NCI-H1048 (cell line): ENCODE results near the gene PCDHB7.
"Not testable (repeated sequence)": the region's sequence is repeated elsewhere in the genome, so short reads cannot be mapped to it uniquely, and the experiment has no call there.

Source experiments
- DNase-seq: peaks from one replicate; lab custom pipeline; 2025; lab: John Stamatoyannopoulos, UW

Gene PCDHB7

DNA sequence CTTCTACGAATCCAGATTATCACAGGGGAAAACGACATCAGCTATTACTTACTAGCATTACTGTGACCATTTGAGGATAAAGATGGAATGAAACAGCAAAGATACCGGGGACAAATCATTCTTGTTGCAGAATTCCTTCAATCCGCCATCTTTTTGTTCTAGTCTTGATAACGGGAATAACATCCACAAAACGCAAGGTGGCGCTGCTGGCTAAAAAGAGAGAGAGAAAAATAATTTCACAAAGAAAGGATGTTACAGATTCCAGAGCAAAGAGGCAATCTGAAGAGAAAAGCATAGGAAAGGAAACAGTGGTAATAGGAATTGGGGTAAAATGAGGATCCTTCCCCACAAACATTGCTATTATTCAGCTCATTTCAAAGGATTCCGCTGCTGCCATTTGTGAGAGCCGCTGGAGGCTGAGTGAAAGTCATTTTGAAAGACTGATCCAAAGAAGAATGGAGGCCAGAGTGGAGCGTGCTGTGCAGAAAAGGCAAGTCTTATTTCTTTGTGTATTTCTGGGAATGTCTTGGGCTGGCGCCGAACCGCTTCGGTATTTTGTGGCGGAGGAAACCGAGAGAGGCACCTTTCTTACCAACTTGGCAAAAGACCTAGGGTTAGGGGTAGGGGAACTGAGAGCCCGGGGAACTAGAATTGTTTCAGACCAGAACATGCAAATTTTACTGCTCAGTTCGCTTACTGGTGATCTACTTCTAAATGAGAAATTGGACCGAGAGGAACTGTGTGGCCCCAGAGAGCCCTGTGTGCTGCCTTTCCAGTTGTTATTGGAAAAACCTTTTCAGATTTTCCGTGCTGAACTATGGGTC, at the start of gene PCDHB7:
Gene PCDHB7 (plus strand): TSS at position 264 of the 824 bp plus-strand sequence. CDS start 192 bp downstream, at position 456.
- DNase-seq: no peak

DNA sequence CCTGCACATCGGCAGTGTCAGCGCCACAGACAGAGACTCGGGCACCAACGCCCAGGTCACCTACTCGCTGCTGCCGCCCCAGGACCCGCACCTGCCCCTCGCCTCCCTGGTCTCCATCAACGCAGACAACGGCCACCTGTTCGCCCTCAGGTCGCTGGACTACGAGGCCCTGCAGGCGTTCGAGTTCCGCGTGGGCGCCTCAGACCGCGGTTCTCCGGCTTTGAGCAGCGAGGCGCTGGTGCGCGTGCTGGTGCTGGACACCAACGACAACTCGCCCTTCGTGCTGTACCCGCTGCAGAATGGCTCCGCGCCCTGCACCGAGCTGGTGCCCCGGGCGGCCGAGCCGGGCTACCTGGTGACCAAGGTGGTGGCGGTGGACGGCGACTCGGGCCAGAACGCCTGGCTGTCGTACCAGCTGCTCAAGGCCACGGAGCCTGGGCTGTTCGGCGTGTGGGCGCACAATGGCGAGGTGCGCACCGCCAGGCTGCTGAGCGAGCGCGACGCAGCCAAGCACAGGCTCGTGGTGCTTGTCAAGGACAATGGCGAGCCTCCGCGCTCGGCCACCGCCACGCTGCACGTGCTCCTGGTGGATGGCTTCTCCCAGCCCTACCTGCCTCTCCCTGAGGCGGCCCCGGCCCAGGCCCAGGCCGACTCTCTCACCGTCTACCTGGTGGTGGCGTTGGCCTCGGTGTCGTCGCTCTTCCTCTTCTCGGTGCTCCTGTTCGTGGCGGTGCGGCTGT, 48.9 kb upstream of the PCDHB7 start:
- DNase-seq: not testable (repeated sequence)

DNA sequence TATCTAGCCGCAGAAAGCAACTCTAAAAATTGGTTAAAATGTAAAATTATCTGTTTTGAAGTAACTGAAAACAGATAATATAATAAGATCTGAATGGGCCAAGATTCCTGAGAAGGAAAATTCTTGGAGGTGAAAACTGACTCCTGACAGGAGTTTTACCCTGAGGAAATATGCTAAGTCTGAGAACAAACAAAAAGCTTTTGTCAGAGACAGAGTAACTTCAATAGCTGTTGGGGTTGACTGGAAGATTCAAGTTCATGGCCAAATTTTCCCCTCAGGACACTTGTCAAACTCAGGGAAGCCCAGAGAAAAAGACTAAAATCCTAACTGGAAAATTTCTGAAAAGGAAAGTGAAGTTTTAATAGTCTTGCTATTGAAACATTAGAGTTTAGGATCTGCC, 45.1 kb upstream of the PCDHB7 start:
- DNase-seq: no peak

DNA sequence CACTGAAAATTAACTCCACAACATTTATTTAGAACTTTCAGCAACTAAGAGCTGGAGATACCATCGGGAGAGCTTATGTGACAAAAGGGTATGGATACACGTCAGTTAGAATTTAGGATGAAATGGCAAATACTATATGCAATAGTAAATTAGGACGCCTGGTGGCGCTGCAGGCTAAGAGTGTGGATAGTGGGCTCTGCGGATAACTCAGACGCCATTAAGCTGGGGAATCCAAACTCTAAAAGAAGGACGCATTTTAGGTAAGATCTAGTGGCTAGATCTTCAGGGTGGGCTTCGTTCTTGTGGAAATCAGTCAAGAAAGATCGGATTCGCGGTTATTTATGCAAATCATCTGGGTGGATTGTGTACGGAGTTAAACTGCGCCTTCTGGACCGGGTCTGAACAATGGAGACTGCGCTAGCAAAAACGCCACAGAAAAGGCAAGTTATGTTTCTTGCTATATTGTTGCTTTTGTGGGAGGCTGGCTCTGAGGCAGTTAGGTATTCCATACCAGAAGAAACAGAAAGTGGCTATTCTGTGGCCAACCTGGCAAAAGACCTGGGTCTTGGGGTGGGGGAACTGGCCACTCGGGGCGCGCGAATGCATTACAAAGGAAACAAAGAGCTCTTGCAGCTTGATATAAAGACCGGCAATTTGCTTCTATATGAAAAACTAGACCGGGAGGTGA, 37.3 kb upstream of the PCDHB7 start, which contains the start of gene PCDHB5:
Gene PCDHB5 (plus strand): TSS at position 177 of the 688 bp plus-strand sequence. CDS start 229 bp downstream, at position 406.
- DNase-seq: no peak

DNA sequence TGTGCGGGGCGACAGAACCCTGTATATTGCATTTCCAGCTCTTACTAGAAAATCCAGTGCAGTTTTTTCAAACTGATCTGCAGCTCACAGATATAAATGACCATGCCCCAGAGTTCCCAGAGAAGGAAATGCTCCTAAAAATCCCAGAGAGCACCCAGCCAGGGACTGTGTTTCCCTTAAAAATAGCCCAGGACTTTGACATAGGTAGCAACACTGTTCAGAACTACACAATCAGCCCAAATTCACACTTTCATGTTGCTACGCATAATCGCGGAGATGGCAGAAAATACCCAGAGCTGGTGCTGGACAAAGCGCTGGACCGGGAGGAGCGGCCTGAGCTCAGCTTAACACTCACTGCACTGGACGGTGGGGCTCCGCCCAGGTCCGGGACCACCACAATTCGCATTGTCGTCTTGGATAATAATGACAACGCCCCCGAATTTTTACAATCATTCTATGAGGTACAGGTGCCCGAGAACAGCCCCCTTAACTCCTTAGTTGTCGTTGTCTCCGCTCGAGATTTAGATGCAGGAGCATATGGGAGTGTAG, 36.7 kb upstream of the PCDHB7 start:
- no peak for DNase-seq

DNA sequence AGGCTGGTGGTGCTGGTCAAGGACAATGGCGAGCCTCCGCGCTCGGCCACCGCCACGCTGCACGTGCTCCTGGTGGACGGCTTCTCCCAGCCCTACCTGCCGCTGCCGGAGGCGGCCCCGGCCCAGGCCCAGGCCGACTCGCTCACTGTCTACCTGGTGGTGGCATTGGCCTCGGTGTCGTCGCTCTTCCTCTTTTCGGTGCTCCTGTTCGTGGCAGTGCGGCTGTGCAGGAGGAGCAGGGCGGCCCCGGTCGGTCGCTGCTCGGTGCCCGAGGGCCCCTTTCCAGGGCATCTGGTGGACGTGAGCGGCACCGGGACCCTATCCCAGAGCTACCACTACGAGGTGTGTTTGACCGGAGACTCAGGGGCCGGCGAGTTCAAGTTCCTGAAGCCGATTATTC, 35.1 kb upstream of the PCDHB7 start:
- not testable (repeated sequence) for DNase-seq

DNA sequence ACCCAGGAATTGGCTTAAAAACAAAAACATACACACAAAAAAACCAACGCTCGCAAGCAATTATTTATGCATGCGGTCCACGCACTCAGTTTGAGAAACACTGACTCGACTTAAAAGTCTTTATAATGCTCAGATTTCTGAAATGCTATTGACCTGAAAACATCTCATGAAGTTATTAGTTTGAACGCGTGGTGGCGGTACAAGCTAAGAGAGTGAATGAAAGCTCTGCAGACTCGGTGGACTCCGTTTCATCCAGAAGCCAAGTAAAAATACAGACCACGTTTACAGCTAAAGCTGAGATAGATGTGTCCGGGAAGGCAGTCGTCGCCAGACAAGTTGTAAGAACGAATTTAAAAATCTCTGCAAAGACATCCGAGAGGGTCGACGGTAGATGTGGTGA, 22.6 kb upstream of the PCDHB7 start, which contains the start of gene PCDHB6:
Gene PCDHB6 (plus strand): TSS at position 246 of the 400 bp plus-strand sequence. CDS start 201 bp downstream, outside the sequence.
- no peak for DNase-seq

DNA sequence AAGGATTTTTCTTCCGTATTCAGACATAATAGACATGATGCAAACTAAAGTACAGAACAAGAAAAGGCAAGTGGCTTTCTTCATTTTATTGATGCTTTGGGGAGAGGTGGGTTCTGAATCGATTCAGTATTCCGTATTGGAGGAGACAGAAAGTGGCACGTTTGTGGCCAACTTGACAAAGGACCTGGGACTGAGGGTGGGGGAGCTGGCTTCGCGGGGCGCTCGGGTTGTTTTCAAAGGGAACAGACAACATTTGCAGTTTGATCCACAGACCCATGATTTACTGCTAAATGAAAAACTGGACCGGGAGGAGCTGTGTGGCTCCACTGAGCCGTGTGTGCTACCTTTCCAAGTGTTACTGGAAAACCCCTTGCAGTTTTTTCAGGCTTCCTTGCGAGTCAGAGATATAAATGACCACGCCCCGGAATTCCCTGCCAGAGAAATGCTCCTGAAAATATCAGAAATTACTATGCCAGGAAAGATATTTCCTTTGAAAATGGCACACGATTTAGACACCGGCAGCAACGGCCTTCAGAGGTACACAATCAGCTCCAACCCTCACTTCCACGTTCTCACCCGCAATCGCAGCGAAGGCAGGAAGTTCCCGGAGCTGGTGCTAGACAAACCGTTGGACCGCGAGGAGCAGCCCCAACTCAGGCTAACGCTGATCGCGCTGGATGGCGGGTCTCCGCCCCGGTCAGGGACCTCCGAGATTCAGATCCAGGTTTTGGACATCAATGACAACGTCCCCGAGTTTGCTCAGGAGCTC, 22.0 kb upstream of the PCDHB7 start:
- no peak for DNase-seq

DNA sequence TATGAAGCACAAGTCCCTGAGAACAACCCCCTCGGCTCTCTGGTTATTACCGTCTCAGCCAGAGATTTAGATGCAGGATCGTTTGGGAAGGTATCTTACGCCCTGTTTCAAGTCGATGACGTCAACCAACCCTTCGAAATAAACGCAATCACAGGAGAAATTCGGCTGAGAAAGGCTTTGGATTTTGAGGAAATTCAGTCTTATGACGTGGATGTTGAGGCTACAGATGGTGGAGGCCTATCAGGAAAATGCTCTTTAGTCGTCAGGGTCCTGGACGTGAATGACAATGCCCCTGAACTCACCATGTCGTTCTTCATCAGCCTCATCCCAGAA, 21.5 kb upstream of the PCDHB7 start:
- DNase-seq: no peak

DNA sequence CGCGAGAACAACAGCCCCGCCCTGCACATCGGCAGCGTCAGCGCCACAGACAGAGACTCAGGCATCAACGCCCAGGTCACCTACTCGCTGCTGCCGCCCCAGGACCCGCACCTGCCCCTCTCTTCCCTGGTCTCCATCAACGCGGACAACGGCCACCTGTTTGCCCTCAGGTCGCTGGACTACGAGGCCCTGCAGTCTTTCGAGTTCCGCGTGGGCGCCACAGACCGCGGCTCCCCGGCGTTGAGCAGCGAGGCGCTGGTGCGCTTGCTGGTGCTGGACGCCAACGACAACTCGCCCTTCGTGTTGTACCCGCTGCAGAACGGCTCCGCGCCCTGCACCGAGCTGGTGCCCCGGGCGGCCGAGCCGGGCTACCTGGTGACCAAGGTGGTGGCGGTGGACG, 20.8 kb upstream of the PCDHB7 start:
- not testable (repeated sequence) for DNase-seq

DNA sequence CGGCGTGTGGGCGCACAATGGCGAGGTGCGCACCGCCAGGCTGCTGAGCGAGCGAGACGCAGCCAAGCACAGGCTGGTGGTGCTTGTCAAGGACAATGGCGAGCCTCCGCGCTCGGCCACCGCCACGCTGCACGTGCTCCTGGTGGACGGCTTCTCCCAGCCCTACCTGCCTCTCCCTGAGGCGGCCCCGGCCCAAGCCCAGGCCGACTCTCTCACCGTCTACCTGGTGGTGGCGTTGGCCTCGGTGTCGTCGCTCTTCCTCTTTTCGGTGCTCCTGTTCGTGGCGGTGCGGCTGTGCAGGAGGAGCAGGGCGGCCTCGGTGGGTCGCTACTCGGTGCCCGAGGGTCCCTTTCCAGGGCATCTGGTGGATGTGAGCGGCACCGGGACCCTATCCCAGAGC, 20.3 kb upstream of the PCDHB7 start:
- DNase-seq: not testable (repeated sequence)

DNA sequence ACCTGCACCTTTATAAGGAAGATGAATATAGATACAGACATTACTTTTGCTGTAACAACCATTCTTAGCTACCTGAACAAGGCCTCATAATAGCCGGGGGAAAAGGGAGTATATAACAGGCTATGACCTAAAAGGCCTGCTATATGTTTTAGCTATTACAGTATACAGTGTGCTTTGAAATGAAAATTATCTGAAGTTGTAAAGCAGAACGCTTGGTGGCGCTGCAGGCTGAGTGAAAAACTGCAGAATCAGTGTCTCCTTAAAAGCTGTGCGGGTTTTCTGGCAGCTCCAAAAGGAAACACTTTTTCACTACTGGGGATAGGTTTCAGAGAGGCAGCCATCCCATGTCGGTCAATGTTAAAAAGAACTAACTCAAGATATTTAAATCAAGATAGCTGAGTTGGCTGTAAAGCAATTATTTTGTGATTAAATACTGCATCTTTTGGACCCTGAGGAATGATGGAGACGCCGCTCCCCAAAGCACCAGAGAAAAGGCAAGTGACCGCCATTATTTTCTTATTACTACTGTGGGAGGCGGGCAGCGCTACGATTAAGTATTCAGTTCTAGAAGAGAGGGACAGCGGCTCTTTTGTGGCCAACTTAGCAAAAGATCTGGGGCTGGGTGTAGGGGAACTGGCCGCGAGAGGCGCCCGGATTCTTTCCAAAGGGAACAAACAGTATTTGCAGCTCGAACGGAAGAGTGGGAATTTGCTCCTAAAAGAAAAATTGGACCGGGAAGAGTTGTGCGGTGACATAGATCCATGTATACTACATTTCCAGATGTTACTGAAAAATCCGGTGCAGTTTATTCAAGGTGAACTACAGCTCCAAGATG, 16.7 kb upstream of the PCDHB7 start:
- DNase-seq: no peak

DNA sequence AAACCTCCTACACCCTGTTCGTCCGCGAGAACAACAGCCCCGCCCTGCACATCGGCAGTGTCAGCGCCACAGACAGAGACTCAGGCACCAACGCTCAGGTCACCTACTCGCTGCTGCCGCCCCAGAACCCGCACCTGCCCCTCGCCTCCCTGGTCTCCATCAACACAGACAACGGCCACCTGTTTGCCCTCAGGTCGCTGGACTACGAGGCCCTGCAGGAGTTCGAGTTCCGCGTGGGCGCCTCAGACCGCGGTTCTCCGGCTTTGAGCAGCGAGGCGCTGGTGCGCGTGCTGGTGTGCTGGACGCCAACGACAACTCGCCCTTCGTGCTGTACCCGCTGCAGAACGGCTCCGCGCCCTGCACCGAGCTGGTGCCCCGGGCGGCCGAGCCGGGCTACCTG, 15.1 kb upstream of the PCDHB7 start:
- DNase-seq: not testable (repeated sequence)

DNA sequence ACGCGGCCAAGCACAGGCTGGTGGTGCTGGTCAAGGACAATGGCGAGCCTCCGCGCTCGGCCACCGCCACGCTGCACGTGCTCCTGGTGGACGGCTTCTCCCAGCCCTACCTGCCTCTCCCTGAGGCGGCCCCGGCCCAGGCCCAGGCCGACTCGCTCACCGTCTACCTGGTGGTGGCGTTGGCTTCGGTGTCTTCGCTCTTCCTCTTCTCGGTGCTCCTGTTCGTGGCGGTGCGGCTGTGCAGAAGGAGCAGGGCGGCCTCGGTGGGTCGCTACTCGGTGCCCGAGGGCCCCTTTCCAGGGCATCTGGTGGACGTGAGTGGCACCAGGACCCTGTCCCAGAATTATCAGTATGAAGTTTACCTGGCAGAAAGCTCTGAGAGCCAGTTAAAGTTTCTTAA, 14.5 kb upstream of the PCDHB7 start:
- not testable (repeated sequence) for DNase-seq

DNA sequence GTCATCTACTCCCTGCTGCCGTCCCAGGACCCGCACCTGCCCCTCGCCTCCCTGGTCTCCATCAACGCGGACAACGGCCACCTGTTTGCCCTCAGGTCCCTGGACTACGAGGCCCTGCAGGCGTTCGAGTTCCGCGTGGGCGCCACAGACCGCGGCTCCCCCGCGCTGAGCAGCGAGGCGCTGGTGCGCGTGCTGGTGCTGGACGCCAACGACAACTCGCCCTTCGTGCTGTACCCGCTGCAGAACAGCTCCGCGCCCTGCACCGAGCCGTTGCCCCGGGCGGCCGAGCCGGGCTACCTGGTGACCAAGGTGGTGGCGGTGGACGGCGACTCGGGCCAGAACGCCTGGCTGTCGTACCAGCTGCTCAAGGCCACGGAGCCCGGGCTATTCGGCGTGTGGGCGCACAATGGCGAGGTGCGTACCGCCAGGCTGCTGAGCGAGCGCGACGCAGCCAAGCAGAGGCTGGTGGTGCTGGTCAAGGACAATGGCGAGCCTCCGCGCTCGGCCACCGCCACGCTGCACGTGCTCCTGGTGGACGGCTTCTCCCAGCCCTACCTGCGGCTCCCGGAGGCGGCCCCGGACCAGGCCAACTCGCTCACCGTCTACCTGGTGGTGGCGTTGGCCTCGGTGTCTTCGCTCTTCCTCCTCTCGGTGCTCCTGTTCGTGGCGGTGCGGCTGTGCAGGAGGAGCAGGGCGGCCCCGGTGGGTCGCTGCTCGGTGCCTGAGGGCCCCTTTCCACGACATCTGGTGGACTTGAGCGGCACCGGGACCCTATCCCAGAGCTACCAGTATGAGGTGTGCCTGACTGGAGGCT, 2.1 kb downstream of the PCDHB7 start:
- not testable (repeated sequence) for DNase-seq

DNA sequence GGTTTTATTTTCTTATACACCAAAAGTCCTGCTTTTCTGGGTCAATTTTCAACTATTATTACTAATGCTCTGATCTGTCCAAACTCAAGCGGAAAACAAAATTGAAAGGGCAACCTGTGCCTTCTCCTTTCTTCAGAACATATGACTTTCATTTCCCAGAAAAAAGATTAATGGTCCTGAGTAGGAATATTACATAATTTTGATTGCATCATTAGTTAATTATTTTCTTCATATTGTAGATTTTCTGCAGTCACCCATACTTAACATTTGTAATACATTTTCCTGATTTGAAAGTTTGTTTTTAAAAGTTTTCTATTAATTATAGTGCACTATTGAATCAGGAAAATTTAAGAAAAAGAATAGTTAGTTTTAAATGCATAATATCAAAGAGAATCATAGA, 3.5 kb downstream of the PCDHB7 start:
- DNase-seq: no peak

DNA sequence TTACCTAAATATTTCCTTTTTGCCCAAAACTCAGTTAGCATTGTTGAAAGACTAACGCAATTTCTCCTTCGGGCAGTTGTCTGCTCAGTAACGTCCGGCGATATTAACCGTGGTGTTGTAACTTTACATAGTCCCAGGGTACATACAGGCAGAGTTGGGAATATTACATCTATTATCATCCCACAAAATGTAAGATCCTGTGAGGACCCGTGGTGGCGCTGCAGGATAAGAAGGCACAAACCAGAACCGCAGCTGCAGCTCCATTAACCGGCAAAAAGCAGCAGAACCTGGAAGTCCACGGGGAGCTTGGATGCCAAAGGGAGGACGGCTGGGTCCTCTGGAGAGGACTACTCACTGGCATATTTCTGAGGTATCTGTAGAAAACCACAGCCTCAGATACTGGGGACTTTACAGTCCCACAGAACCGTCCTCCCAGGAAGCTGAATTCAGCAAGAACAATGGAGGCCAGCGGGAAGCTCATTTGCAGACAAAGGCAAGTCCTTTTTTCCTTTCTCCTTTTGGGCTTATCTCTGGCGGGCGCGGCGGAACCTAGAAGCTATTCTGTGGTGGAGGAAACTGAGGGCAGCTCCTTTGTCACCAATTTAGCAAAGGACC, 5.2 kb downstream of the PCDHB7 start, which contains the start of gene PCDHB8:
Gene PCDHB8 (plus strand): TSS at position 214 of the 615 bp plus-strand sequence. CDS start 245 bp downstream, at position 459.
- DNase-seq: not testable (repeated sequence)

DNA sequence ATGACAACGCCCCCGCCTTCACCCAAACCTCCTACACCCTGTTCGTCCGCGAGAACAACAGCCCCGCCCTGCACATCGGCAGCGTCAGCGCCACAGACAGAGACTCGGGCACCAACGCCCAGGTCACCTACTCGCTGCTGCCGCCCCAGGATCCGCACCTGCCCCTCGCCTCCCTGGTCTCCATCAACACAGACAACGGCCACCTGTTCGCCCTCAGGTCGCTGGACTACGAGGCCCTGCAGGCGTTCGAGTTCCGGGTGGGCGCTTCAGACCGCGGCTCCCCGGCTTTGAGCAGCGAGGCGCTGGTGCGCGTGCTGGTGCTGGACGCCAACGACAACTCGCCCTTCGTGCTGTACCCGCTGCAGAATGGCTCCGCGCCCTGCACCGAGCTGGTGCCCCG, 6.9 kb downstream of the PCDHB7 start:
- not testable (repeated sequence) for DNase-seq

DNA sequence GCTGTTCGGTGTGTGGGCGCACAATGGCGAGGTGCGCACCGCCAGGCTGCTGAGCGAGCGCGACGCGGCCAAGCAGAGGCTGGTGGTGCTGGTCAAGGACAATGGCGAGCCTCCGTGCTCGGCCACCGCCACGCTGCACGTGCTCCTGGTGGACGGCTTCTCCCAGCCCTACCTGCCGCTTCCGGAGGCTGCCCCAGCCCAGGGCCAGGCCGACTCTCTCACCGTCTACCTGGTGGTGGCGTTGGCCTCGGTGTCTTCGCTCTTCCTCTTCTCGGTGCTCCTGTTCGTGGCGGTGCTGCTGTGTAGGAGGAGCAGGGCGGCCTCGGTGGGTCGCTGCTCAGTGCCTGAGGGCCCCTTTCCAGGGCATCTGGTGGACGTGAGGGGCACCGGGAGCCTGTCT, 7.4 kb downstream of the PCDHB7 start:
- not testable (repeated sequence) for DNase-seq
